ENCODE data around the gene DNAJB1. TPM values are rescaled to one million over a fixed set of nuclear protein-coding genes. Genes with fewer than 3 reads are reported as not detected.
"Not testable (repeated sequence)": the region's sequence is repeated elsewhere in the genome, so short reads cannot be mapped to it uniquely, and the experiment has no call there.

Gene DNAJB1
- total RNA-seq, 4 donors from 2014 or later = 96.2 to 107 (median 99.6) TPM

GRCh38 chr19:14505488-14506239 lies 12.5 kb downstream of the DNAJB1 start:
- intact Hi-C loops (cut with DNase I; ENCODE audit: low total_unique reads) = no loop called here
- 28 to 38% methylated on average over 19 of the region's 19 CpGs for WGBS, 2 donors
- H3K4me3 ChIP-seq (ENCODE audit: low read depth, poor library complexity, severe bottlenecking) = no peak overlapping the region
- TF ChIP-seq CTCF (IDR thresholded peaks at IDR 0.05) (no peak), POLR2A (IDR thresholded peaks at IDR 0.05) (no peak)
- DNase-seq (ENCODE audit: low spot score in 2 of 2) = peak; percentile 54 to 90

GRCh38 chr19:14504575-14504974 lies 13.6 kb downstream of the DNAJB1 start:
- intact Hi-C loops (cut with DNase I; ENCODE audit: low total_unique reads); DNase-seq (ENCODE audit: low spot score in 2 of 2); H3K4me3 ChIP-seq (ENCODE audit: low read depth, poor library complexity, severe bottlenecking): not testable (repeated sequence)
- WGBS, 2 donors = 89 to 91% methylated on average over 8 of the region's 8 CpGs

- TF ChIP-seq CTCF (IDR thresholded peaks at IDR 0.05) (no peak), POLR2A (IDR thresholded peaks at IDR 0.05) (no peak)
- H3K4me3 ChIP-seq (ENCODE audit: low read depth, poor library complexity, severe bottlenecking) = no peak overlapping the region
- 74 to 75% methylated on average over 1 of the region's 1 CpG for WGBS, 2 donors
- intact Hi-C loops (cut with DNase I; ENCODE audit: low total_unique reads) = no loop called here
- DNase-seq (ENCODE audit: low spot score in 2 of 2) = no peak
These were observed 14.9 kb downstream of the DNAJB1 start for GRCh38 chr19:14503285-14503684.

- TF ChIP-seq CTCF (IDR thresholded peaks at IDR 0.05) (no peak), POLR2A (IDR thresholded peaks at IDR 0.05) (no peak)
- DNase-seq (ENCODE audit: low spot score in 2 of 2) = no peak
- no peak overlapping the region for H3K4me3 ChIP-seq (ENCODE audit: low read depth, poor library complexity, severe bottlenecking)
- intact Hi-C loops (cut with DNase I; ENCODE audit: low total_unique reads) = no loop called here
- WGBS, 2 donors = 73 to 74% methylated on average over 11 of the region's 11 CpGs
These were observed 15.7 kb downstream of the DNAJB1 start for GRCh38 chr19:14502334-14503092.

GRCh38 chr19:14497228-14497921 lies 20.8 kb downstream of the DNAJB1 start:
- DNase-seq (ENCODE audit: low spot score in 2 of 2) = no peak
- TF ChIP-seq POLR2A (IDR thresholded peaks at IDR 0.05) = no peak
- no peak for TF ChIP-seq CTCF (IDR thresholded peaks at IDR 0.05)
- no peak overlapping the region for H3K4me3 ChIP-seq (ENCODE audit: low read depth, poor library complexity, severe bottlenecking)
- intact Hi-C loops (cut with DNase I; ENCODE audit: low total_unique reads) = no loop called here
- 38 to 47% methylated on average over 6 of the region's 6 CpGs for WGBS, 2 donors

GRCh38 chr19:14496834-14497227 lies 21.4 kb downstream of the DNAJB1 start:
- TF ChIP-seq POLR2A (IDR thresholded peaks at IDR 0.05) (no peak), CTCF (IDR thresholded peaks at IDR 0.05) (no peak)
- DNase-seq (ENCODE audit: low spot score in 2 of 2) = no peak
- 34 to 35% methylated on average over 7 of the region's 7 CpGs for WGBS, 2 donors
- H3K4me3 ChIP-seq (ENCODE audit: low read depth, poor library complexity, severe bottlenecking) = no peak overlapping the region
- intact Hi-C loops (cut with DNase I; ENCODE audit: low total_unique reads) = no loop called here
